ENCODE data around the gene SLC39A12. TPM values are rescaled to one million over a fixed set of nuclear protein-coding genes. Genes with fewer than 3 reads are reported as not detected.

The SLC39A12 gene
- total RNA-seq, 1 donor: not detected

GRCh38 chr10:18073314-18073713, 121.6 kb downstream of the SLC39A12 start:
- no peak for DNase-seq (ENCODE audit: low read depth)
- TF ChIP-seq CTCF (IDR thresholded peaks at IDR 0.05; ENCODE audit: insufficient read depth, low read length): no peak
- H3K4me3 ChIP-seq (ENCODE audit: low read depth, low read length): no peak overlapping the region

GRCh38 chr10:18075881-18076280, 124.2 kb downstream of the SLC39A12 start:
- DNase-seq (ENCODE audit: low read depth): no peak
- no peak for TF ChIP-seq CTCF (IDR thresholded peaks at IDR 0.05; ENCODE audit: insufficient read depth, low read length)
- H3K4me3 ChIP-seq (ENCODE audit: low read depth, low read length): no peak overlapping the region

GRCh38 chr10:18079665-18080295, 128.1 kb downstream of the SLC39A12 start:
- no peak for TF ChIP-seq CTCF (IDR thresholded peaks at IDR 0.05; ENCODE audit: insufficient read depth, low read length)
- peak; percentile 21 for DNase-seq (ENCODE audit: low read depth)

GRCh38 chr10:18082381-18082780, 130.7 kb downstream of the SLC39A12 start:
- DNase-seq (ENCODE audit: low read depth): no peak
- no peak overlapping the region for H3K4me3 ChIP-seq (ENCODE audit: low read depth, low read length)
- TF ChIP-seq CTCF (IDR thresholded peaks at IDR 0.05; ENCODE audit: insufficient read depth, low read length): no peak

More at GRCh38 chr10:18079665-18080295, 128.1 kb downstream of the SLC39A12 start:
- H3K4me3 ChIP-seq (ENCODE audit: low read depth, low read length): no peak overlapping the region

- no peak for TF ChIP-seq CTCF (IDR thresholded peaks at IDR 0.05; ENCODE audit: insufficient read depth, low read length)
- DNase-seq (ENCODE audit: low read depth): no peak
- H3K4me3 ChIP-seq (ENCODE audit: low read depth, low read length): no peak overlapping the region
These were observed 134.1 kb downstream of the SLC39A12 start for GRCh38 chr10:18085855-18086254.

- TF ChIP-seq CTCF (IDR thresholded peaks at IDR 0.05; ENCODE audit: insufficient read depth, low read length): no peak
- DNase-seq (ENCODE audit: low read depth): no peak
- H3K4me3 ChIP-seq (ENCODE audit: low read depth, low read length): no peak overlapping the region
These were observed 135.0 kb downstream of the SLC39A12 start for GRCh38 chr10:18086746-18087145.

- H3K4me3 ChIP-seq (ENCODE audit: low read depth, low read length): no peak overlapping the region
- no peak for TF ChIP-seq CTCF (IDR thresholded peaks at IDR 0.05; ENCODE audit: insufficient read depth, low read length)
- peak; percentile 68 for DNase-seq (ENCODE audit: low read depth)
These were observed 135.6 kb downstream of the SLC39A12 start for GRCh38 chr10:18087355-18087754.
